Measurements from ENCODE around the gene MBP.
A peak's percentile ranks its signal among the peaks of the same experiment; 100 is the strongest.

MBP gene

GRCh38 chr18:77062518-77063003 is 70.0 kb downstream of the MBP start:
- TF ChIP-seq POLR2AphosphoS5 (IDR thresholded peaks at IDR 0.05; ENCODE audit: low read depth, low read length) (peak; percentile 62; the same call in 1 of the 2 replicates), POLR2A (IDR thresholded peaks at IDR 0.05; ENCODE audit: low read depth, low read length) (no peak)
- DNase-seq (ENCODE audit: insufficient read length) (no peak), FAIRE-seq (peak; percentile 95)

DNA sequence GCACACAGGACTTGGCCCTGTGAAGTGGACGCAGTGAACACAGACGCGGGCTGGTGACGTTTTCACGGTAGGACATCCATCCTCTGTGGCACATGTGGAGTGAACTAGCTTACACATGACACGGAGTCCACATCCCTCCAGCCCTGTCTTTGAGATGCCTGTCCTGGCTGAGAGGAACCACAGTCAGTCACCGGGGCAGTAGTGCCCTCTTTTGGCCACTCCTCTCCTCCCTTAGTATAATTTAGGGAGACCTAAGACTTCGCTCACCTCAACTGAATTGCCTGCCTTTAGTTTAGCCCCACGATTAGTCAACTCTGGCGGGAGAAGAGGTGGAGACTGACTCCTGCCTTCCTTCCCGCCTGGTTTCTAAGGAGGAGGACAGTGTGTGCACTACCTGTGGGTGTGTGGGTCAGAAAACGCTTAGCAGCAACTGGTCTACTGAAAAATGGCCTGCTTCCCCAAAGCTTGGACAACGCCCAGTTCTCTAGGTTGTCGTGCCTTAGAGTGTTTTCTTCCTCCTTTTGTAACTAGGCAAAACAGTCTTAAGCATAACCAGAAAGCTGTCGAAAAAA is 70.6 kb downstream of the MBP start:
- TF ChIP-seq TAF1 (IDR thresholded peaks at IDR 0.05; ENCODE audit: borderline replicate concordance, low read depth, low read length) (no peak), POLR2A (IDR thresholded peaks at IDR 0.05; ENCODE audit: low read depth, low read length) (peak; percentile 53), POLR2AphosphoS5 (IDR thresholded peaks at IDR 0.05; ENCODE audit: low read depth, low read length) (no peak)
- no peak for FAIRE-seq

GRCh38 chr18:77061281-77061945 is 71.2 kb downstream of the MBP start:
- FAIRE-seq (peak; percentile 81), DNase-seq (ENCODE audit: insufficient read length) (no peak)
- TF ChIP-seq TAF1 (IDR thresholded peaks at IDR 0.05; ENCODE audit: borderline replicate concordance, low read depth, low read length) = no peak
- no peak for TF ChIP-seq POLR2AphosphoS5 (IDR thresholded peaks at IDR 0.05; ENCODE audit: low read depth, low read length)
- no peak for TF ChIP-seq POLR2A (IDR thresholded peaks at IDR 0.05; ENCODE audit: low read depth, low read length)

More for the DNA sequence above, 70.6 kb downstream of the MBP start:
- no peak for DNase-seq (ENCODE audit: insufficient read length)

- FAIRE-seq (no peak), DNase-seq (ENCODE audit: insufficient read length) (no peak)
- TF ChIP-seq POLR2AphosphoS5 (IDR thresholded peaks at IDR 0.05; ENCODE audit: low read depth, low read length) (no peak), POLR2A (IDR thresholded peaks at IDR 0.05; ENCODE audit: low read depth, low read length) (no peak), TAF1 (IDR thresholded peaks at IDR 0.05; ENCODE audit: borderline replicate concordance, low read depth, low read length) (no peak)
Measured at GRCh38 chr18:77060151-77060550, 72.4 kb downstream of the MBP start.

GRCh38 chr18:77059294-77059916 is 73.2 kb downstream of the MBP start:
- FAIRE-seq (peak; percentile 87), DNase-seq (ENCODE audit: insufficient read length) (no peak)
- TF ChIP-seq TAF1 (IDR thresholded peaks at IDR 0.05; ENCODE audit: borderline replicate concordance, low read depth, low read length) (no peak), POLR2A (IDR thresholded peaks at IDR 0.05; ENCODE audit: low read depth, low read length) (no peak), POLR2AphosphoS5 (IDR thresholded peaks at IDR 0.05; ENCODE audit: low read depth, low read length) (no peak)

GRCh38 chr18:77058290-77058835 is 74.2 kb downstream of the MBP start:
- no peak for TF ChIP-seq TAF1 (IDR thresholded peaks at IDR 0.05; ENCODE audit: borderline replicate concordance, low read depth, low read length)
- no peak for TF ChIP-seq POLR2AphosphoS5 (IDR thresholded peaks at IDR 0.05; ENCODE audit: low read depth, low read length)
- TF ChIP-seq POLR2A (IDR thresholded peaks at IDR 0.05; ENCODE audit: low read depth, low read length) = no peak
- FAIRE-seq = no peak
- no peak for DNase-seq (ENCODE audit: insufficient read length)

DNA sequence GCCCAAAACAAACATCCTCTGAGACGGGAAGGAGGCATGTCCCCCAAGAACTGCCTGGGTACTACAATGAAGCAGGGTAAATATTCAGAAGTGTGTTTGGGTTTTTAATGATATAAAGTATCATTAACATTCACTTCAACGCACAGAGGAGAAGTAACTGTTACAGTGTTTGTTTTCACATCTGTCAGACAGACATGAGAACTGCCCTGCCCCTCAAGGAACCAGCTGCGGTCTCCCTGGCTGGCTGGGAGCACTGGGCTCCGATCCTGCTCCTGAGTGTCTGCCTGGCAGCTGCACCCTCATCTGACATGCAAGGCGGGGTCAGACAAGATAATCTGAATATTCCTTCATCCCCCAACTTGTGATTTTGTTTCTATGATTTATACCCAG is 75.6 kb downstream of the MBP start:
- TF ChIP-seq POLR2A (IDR thresholded peaks at IDR 0.05; ENCODE audit: low read depth, low read length) (no peak), POLR2AphosphoS5 (IDR thresholded peaks at IDR 0.05; ENCODE audit: low read depth, low read length) (no peak), TAF1 (IDR thresholded peaks at IDR 0.05; ENCODE audit: borderline replicate concordance, low read depth, low read length) (no peak)
- DNase-seq (ENCODE audit: insufficient read length) (no peak), FAIRE-seq (no peak)

DNA sequence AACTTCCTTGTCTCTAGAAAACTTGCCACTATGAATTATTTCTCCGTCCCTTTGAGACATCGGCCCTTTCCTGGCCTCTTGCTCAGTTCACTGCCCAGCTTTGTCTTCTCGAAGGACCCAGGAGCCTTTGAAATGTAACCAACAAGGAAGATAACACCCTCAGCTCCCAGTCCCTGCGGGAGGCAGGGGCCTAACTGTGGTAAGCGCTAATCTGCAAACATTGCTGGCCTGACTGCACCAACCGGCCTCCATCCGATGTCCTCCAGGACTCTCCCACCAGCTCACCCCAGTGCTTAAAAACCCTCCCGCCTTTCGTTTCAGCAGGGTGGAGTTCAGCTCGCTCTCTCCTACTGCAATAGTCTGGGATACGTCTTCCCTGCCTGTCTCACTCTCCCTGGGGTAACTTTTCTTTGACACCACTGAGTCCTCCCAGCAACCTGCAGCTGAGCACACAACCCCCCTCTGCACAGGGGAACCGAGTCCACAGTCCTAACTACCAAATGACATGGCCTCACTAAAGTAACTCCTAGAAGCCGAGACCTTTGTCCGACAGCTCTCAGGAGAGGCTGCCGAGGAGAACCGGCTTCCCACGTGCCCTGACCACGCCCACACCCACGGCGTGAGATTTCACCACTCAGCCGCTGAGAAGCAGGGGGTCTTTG is 76.1 kb downstream of the MBP start:
- no peak for DNase-seq (ENCODE audit: insufficient read length)
- no peak for FAIRE-seq
- no peak for TF ChIP-seq POLR2A (IDR thresholded peaks at IDR 0.05; ENCODE audit: low read depth, low read length)
- no peak for TF ChIP-seq TAF1 (IDR thresholded peaks at IDR 0.05; ENCODE audit: borderline replicate concordance, low read depth, low read length)
- TF ChIP-seq POLR2AphosphoS5 (IDR thresholded peaks at IDR 0.05; ENCODE audit: low read depth, low read length) = no peak

DNA sequence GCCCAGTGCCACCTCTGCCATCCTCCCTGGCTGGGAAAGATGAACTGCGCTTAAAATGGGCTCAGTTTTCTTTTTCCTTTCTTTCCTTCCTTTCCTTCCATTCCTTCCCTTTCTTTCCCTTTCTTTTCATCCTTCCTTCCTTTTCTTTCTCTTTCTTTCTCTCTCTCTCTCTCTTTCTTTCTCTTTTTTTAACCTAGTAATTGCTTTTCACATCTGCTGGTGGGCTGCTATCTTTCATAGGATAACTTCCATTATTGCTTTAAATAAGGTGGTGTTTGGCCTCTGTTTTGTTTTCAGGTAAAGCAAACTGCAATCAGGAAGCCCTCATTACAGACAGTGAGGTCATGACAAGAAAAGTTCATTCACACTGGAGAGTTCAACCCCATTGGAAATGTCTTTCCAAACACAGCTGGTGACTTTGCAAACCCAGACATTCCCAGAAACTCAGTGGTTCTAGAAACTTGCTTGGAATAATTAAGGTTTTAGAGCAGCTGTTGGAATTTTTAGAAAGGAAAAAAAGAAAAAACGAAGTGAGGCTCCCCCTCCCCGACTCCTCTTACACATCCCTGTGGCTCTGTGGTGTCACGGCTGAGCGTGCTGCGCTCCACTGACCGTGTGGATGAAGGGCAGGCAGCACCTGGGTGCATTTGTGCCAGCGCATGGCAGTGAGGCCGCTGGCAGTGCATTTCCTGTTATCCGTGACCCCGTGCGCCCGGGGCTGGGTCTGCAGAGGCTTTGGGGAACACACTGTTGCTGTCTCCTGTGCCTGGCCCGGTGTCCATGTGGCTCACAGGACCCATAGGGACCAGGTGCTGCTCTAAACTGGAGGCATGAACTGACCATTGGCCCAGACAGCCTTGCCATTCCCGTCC is 76.9 kb downstream of the MBP start:
- TF ChIP-seq TAF1 (IDR thresholded peaks at IDR 0.05; ENCODE audit: borderline replicate concordance, low read depth, low read length) = no peak
- TF ChIP-seq POLR2A (IDR thresholded peaks at IDR 0.05; ENCODE audit: low read depth, low read length) = no peak
- no peak for TF ChIP-seq POLR2AphosphoS5 (IDR thresholded peaks at IDR 0.05; ENCODE audit: low read depth, low read length)
- FAIRE-seq (peak; percentile 83), DNase-seq (ENCODE audit: insufficient read length) (no peak)

- DNase-seq (ENCODE audit: insufficient read length) (peak; percentile 71), FAIRE-seq (peak; percentile 96)
- TF ChIP-seq TAF1 (IDR thresholded peaks at IDR 0.05; ENCODE audit: borderline replicate concordance, low read depth, low read length) = no peak
- TF ChIP-seq POLR2AphosphoS5 (IDR thresholded peaks at IDR 0.05; ENCODE audit: low read depth, low read length) = 0 out of 2 replicates have a peak, but pooled peaks have one; percentile 24
Measured at GRCh38 chr18:77054606-77055428, 77.8 kb downstream of the MBP start.

All from GM12892 (cell line).